Measurements from ENCODE around the gene LDLRAD4.

Gene LDLRAD4

DNA sequence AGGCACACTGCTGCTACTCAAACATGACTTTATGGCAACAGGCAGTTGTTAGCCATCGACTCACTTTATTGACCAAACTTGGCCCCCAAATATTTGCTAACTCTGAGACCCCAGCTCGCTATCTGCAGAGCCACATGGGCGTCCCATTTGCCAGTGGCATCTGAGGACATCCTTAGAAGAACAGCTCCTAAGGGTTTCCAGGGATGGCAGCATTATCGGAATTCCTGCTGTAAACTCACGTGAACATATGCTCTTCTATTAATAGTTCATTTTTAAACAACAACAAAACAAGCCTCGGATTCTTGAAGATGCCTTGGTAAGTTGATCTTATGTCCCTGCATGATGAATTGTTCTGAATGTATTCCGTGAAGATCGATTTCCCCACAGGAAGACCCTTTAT lies 181.0 kb downstream of the LDLRAD4 start:
- Histone ChIP-seq H3K4me3 (ENCODE audit: insufficient read depth in 1 of 2, low read depth in 1 of 2, low read length in 2 of 2) (no peak overlapping the region), H3K23ac (ENCODE audit: low read length in 2 of 2) (no peak overlapping the region), H3K27me3 (ENCODE audit: control insufficient read depth in 1 of 2, insufficient read depth in 1 of 2, low read length in 2 of 2) (peaks cover 0 to 5% of the 10 kb centered on the region in 2 experiments), H2BK12ac (ENCODE audit: low read length in 2 of 2) (no peak overlapping the region), H3K4me1 (ENCODE audit: control insufficient read depth, insufficient read depth, low read depth, low read length) (no peaks in the 10 kb centered on the region), H3K27ac (ENCODE audit: low read length, poor library complexity, severe bottlenecking) (no peak overlapping the region), H3K4me2 (ENCODE audit: low read length, poor library complexity, severe bottlenecking) (no peak overlapping the region), H2BK120ac (ENCODE audit: low read depth, low read length) (no peak overlapping the region), H2BK15ac (ENCODE audit: low read depth, poor library complexity, severe bottlenecking) (no peak overlapping the region), H3K9ac (ENCODE audit: low read length) (no peak overlapping the region), H4K91ac (ENCODE audit: low read length) (no peak overlapping the region), H2BK5ac (ENCODE audit: low read depth, low read length, poor library complexity, severe bottlenecking) (no peak overlapping the region), H3K9me3 (ENCODE audit: control insufficient read depth, low read length) (no peaks in the 10 kb centered on the region), H3K18ac (ENCODE audit: low read depth in 1 of 2, low read length in 2 of 2) (no peak overlapping the region), H4K8ac (ENCODE audit: low read length) (no peak overlapping the region), H2AFZ (ENCODE audit: low read depth, low read length) (no peak overlapping the region), H3K79me1 (replicated peaks; ENCODE audit: low read length, poor library complexity, severe bottlenecking) (no peaks in the 10 kb centered on the region), H3K14ac (ENCODE audit: low read length in 2 of 2) (no peak overlapping the region), H2AK5ac (ENCODE audit: low read length, severe bottlenecking) (no peak overlapping the region), H3K4ac (ENCODE audit: low read depth in 1 of 2, low read length in 2 of 2) (no peak overlapping the region), H3K36me3 (ENCODE audit: control insufficient read depth in 1 of 2, insufficient read depth in 2 of 2, low read depth in 1 of 2, low read length in 2 of 2) (no peaks in the 10 kb centered on the region)
- DNase-seq = no peak
- 73% methylated on average over 4 of the region's 8 CpGs for WGBS

DNA sequence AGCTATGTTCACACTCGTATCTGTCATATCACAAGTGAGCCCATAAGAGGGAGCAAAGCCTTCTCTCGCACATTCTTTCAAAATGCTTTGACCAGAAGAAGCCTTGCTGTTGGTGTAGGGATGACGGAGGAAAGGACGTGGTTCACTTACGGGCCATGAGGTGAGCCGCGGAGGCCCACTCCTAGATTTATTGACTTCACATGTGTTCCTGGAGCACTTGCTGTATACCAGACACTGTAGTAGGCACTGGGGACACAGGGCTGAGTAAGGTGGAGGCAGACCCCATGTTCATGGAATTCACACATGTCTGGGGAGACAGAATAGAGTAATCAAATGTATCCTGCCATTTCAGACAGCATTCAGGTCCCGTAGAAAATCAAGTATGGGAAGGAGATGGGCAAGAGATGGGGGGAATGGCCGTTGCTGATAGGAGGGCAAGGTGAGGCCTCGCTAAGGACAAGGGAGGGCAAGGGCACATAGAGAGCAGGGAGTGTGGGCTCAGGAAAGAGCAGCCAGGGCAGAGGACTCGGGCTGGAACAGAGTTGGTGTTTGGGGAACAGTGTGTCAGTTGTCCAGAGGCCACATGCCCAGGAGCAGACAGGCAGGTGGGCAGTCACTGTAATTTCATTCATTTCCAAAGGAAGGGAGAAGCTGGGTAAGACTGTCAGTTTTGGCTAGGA lies 182.2 kb downstream of the LDLRAD4 start:
- Histone ChIP-seq H3K9ac (ENCODE audit: low read length) (no peak overlapping the region), H3K14ac (ENCODE audit: low read length in 2 of 2) (no peak overlapping the region), H2BK120ac (ENCODE audit: low read depth, low read length) (no peak overlapping the region), H2AK5ac (ENCODE audit: low read length, severe bottlenecking) (no peak overlapping the region), H3K27me3 (ENCODE audit: control insufficient read depth in 1 of 2, insufficient read depth in 1 of 2, low read length in 2 of 2) (no peaks in the 10 kb centered on the region), H3K4me1 (ENCODE audit: control insufficient read depth, insufficient read depth, low read depth, low read length) (no peaks in the 10 kb centered on the region), H3K27ac (ENCODE audit: low read length, poor library complexity, severe bottlenecking) (no peak overlapping the region), H2BK15ac (ENCODE audit: low read depth, poor library complexity, severe bottlenecking) (no peak overlapping the region), H3K4me2 (ENCODE audit: low read length, poor library complexity, severe bottlenecking) (no peak overlapping the region), H2AFZ (ENCODE audit: low read depth, low read length) (no peak overlapping the region), H2BK5ac (ENCODE audit: low read depth, low read length, poor library complexity, severe bottlenecking) (no peak overlapping the region), H4K8ac (ENCODE audit: low read length) (no peak overlapping the region), H3K9me3 (ENCODE audit: control insufficient read depth, low read length) (no peaks in the 10 kb centered on the region), H3K18ac (ENCODE audit: low read depth in 1 of 2, low read length in 2 of 2) (no peak overlapping the region), H2BK12ac (ENCODE audit: low read length in 2 of 2) (no peak overlapping the region), H3K36me3 (ENCODE audit: control insufficient read depth in 1 of 2, insufficient read depth in 2 of 2, low read depth in 1 of 2, low read length in 2 of 2) (no peaks in the 10 kb centered on the region), H3K4me3 (ENCODE audit: insufficient read depth in 1 of 2, low read depth in 1 of 2, low read length in 2 of 2) (no peak overlapping the region), H3K4ac (ENCODE audit: low read depth in 1 of 2, low read length in 2 of 2) (no peak overlapping the region), H4K91ac (ENCODE audit: low read length) (no peak overlapping the region), H3K23ac (ENCODE audit: low read length in 2 of 2) (no peak overlapping the region), H3K79me1 (replicated peaks; ENCODE audit: low read length, poor library complexity, severe bottlenecking) (no peaks in the 10 kb centered on the region)
- WGBS = 87% methylated on average over 11 of the region's 11 CpGs
- DNase-seq = no peak

DNA sequence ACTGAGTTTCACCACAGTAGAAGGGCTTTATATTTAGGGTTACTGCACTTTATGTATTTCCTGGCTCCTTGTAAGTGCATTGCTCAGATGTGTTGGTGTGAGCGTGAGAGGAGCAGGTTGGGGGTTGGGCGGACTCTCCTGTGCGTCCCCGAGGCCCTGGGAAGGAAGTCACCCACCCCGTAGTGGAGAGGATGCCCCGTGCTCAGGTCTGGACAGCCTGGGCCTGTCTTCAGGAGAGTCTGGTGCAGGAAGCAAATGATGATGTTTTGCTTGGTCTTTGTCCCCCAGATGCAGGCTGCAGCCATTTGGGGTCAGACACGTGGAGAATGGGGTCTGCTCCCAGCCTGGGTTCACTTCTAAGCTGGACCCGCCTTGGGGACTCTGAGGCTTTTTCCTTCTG lies 182.8 kb downstream of the LDLRAD4 start:
- H3K18ac ChIP-seq (ENCODE audit: low read depth in 1 of 2, low read length in 2 of 2) = no peak overlapping the region
- no peak overlapping the region for H4K91ac ChIP-seq (ENCODE audit: low read length)
- no peak overlapping the region for H2BK5ac ChIP-seq (ENCODE audit: low read depth, low read length, poor library complexity, severe bottlenecking)
- H3K14ac ChIP-seq (ENCODE audit: low read length in 2 of 2) = no peak overlapping the region
- H3K9ac ChIP-seq (ENCODE audit: low read length) = no peak overlapping the region
- no peak overlapping the region for H3K27ac ChIP-seq (ENCODE audit: low read length, poor library complexity, severe bottlenecking)
- H3K4me2 ChIP-seq (ENCODE audit: low read length, poor library complexity, severe bottlenecking) = no peak overlapping the region
- H3K23ac ChIP-seq (ENCODE audit: low read length in 2 of 2) = no peak overlapping the region
- no peak overlapping the region for H3K4me3 ChIP-seq (ENCODE audit: insufficient read depth in 1 of 2, low read depth in 1 of 2, low read length in 2 of 2)
- H3K4ac ChIP-seq (ENCODE audit: low read depth in 1 of 2, low read length in 2 of 2) = no peak overlapping the region
- H2AK5ac ChIP-seq (ENCODE audit: low read length, severe bottlenecking) = no peak overlapping the region
- WGBS = 81% methylated on average over 8 of the region's 8 CpGs
- no peak overlapping the region for H2BK15ac ChIP-seq (ENCODE audit: low read depth, poor library complexity, severe bottlenecking)
- H4K8ac ChIP-seq (ENCODE audit: low read length) = no peak overlapping the region
- no peaks in the 10 kb centered on the region for H3K36me3 ChIP-seq (ENCODE audit: control insufficient read depth in 1 of 2, insufficient read depth in 2 of 2, low read depth in 1 of 2, low read length in 2 of 2)
- H3K4me1 ChIP-seq (ENCODE audit: control insufficient read depth, insufficient read depth, low read depth, low read length) = no peaks in the 10 kb centered on the region
- H2AFZ ChIP-seq (ENCODE audit: low read depth, low read length) = no peak overlapping the region
- no peak overlapping the region for H2BK120ac ChIP-seq (ENCODE audit: low read depth, low read length)
- no peaks in the 10 kb centered on the region for H3K27me3 ChIP-seq (ENCODE audit: control insufficient read depth in 1 of 2, insufficient read depth in 1 of 2, low read length in 2 of 2)
- H2BK12ac ChIP-seq (ENCODE audit: low read length in 2 of 2) = no peak overlapping the region
- no peaks in the 10 kb centered on the region for H3K79me1 ChIP-seq (replicated peaks; ENCODE audit: low read length, poor library complexity, severe bottlenecking)
- no peaks in the 10 kb centered on the region for H3K9me3 ChIP-seq (ENCODE audit: control insufficient read depth, low read length)
- no peak for DNase-seq

DNA sequence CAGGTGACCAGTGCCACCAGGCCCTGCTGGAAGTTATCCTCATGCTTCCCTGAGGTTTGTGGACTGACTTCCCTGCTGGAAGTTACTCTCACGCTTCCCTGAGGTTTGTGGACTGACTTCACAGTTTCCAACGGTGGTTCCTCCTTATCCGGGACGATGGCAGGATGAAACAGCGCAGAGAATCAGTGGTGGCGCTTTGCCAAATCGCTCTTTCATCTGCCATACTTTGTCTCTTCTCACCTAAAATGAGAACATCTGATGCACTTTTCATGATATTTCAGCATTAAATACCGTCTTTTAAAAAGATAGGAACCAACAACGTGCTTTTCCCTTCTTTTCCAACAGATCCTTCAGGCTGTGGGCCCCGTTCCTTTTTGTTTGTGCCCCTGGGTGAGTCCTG lies 183.3 kb downstream of the LDLRAD4 start:
- H3K9me3 ChIP-seq (ENCODE audit: control insufficient read depth, low read length) = no peaks in the 10 kb centered on the region
- no peaks in the 10 kb centered on the region for H3K36me3 ChIP-seq (ENCODE audit: control insufficient read depth in 1 of 2, insufficient read depth in 2 of 2, low read depth in 1 of 2, low read length in 2 of 2)
- no peaks in the 10 kb centered on the region for H3K4me1 ChIP-seq (ENCODE audit: control insufficient read depth, insufficient read depth, low read depth, low read length)
- no peak overlapping the region for H3K4me2 ChIP-seq (ENCODE audit: low read length, poor library complexity, severe bottlenecking)
- H3K9ac ChIP-seq (ENCODE audit: low read length) = no peak overlapping the region
- no peak overlapping the region for H2AK5ac ChIP-seq (ENCODE audit: low read length, severe bottlenecking)
- no peak overlapping the region for H3K27ac ChIP-seq (ENCODE audit: low read length, poor library complexity, severe bottlenecking)
- no peak overlapping the region for H3K4me3 ChIP-seq (ENCODE audit: insufficient read depth in 1 of 2, low read depth in 1 of 2, low read length in 2 of 2)
- H3K4ac ChIP-seq (ENCODE audit: low read depth in 1 of 2, low read length in 2 of 2) = no peak overlapping the region
- H3K14ac ChIP-seq (ENCODE audit: low read length in 2 of 2) = no peak overlapping the region
- H2BK15ac ChIP-seq (ENCODE audit: low read depth, poor library complexity, severe bottlenecking) = no peak overlapping the region
- no peak overlapping the region for H2BK5ac ChIP-seq (ENCODE audit: low read depth, low read length, poor library complexity, severe bottlenecking)
- H3K79me1 ChIP-seq (replicated peaks; ENCODE audit: low read length, poor library complexity, severe bottlenecking) = no peaks in the 10 kb centered on the region
- H3K27me3 ChIP-seq (ENCODE audit: control insufficient read depth in 1 of 2, insufficient read depth in 1 of 2, low read length in 2 of 2) = no peaks in the 10 kb centered on the region
- H4K8ac ChIP-seq (ENCODE audit: low read length) = no peak overlapping the region
- no peak overlapping the region for H2BK120ac ChIP-seq (ENCODE audit: low read depth, low read length)
- no peak overlapping the region for H2BK12ac ChIP-seq (ENCODE audit: low read length in 2 of 2)
- 88% methylated on average over 10 of the region's 10 CpGs for WGBS
- DNase-seq = no peak
- no peak overlapping the region for H3K23ac ChIP-seq (ENCODE audit: low read length in 2 of 2)
- H2AFZ ChIP-seq (ENCODE audit: low read depth, low read length) = no peak overlapping the region
- H3K18ac ChIP-seq (ENCODE audit: low read depth in 1 of 2, low read length in 2 of 2) = no peak overlapping the region
- H4K91ac ChIP-seq (ENCODE audit: low read length) = no peak overlapping the region

Measured in mesenchymal stem cell (in vitro differentiated cells and primary cell).